Omental fat pad (tissue), 4 donors: Measurements from ENCODE around the gene NFIA. TPM values are rescaled to one million over a fixed set of nuclear protein-coding genes. Genes with fewer than 3 reads are reported as not detected.

Source experiments
- ATAC-seq: fragments of 150-250 bp; one replicate; pipeline ENCODE4 v1.9.1; 2016; ENCODE audit warnings: mild to moderate bottlenecking, moderate library complexity; ENCODE audit not compliant: low FRiP score
- DNase-seq: peaks from one replicate; pipeline ENCODE4 v3.0.0-alpha.2; 2019; ENCODE audit warnings: low spot score
- CTCF ChIP-seq, 3 donors: fragments of 450-650 bp; IDR thresholded peaks; one replicate each; pipeline ENCODE4 v1.5.1; 2016 to 2017; ENCODE audit warnings: antibody characterized with exemption in 3 of 3, mild to moderate bottlenecking in 3 of 3, moderate library complexity in 2 of 3
- total RNA-seq, 4 donors: library from RNA; depleted of rRNA; stranded (reverse); fragments of >200 nt; gene quantifications; one replicate each; pipeline ENCODE4 v1.1.0, GENCODE V29; 2016

The NFIA gene
- total RNA-seq, 4 donors from 2014 or later: 61.1 to 159 (median 77.5) TPM

DNA sequence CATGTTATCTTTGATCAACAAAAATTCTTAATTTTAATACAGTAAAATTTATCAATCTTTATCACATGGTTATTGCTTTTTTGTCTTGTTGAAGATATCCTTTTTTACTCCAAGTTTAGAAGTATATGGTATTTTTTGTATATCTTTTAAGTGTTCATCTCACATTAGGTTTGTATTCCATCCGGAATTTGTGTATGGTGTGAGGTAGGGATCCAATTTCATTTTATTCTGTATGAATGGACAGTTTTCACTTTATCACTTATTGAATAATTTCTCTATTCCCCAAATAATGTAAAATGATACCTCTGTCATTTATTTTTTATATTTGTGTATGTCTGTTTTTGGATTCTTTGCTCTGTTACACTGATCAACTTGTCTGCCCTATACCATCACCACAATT, 25.3 kb downstream of the NFIA start:
- DNase-seq (no peak), ATAC-seq (no peak)
- no peak for TF ChIP-seq CTCF (IDR thresholded peaks at IDR 0.05)

- no peak for TF ChIP-seq CTCF (IDR thresholded peaks at IDR 0.05)
- no peak for ATAC-seq
- DNase-seq: no peak
Observed at GRCh38 chr1:61109158-61109557, 26.8 kb downstream of the NFIA start.

DNA sequence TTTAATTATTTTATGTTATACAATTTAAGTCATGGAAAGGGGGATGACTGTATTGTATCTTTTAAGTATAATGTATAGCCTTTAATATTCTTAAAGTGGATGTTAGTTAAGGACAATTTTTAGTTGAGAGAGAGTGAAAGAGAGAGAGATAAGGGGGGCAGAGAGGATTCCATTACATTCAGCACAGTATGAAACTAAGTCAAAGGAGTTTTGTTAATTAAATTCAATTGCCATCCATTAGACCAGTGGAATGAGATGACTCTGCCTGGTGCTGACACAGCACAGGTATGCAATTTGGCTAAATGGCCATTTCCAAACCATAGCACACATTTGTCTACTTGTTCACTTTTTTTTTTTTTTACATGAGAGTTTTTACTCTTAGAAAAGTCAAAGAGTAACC, 27.5 kb downstream of the NFIA start:
- no peak for DNase-seq
- no peak for ATAC-seq
- no peak for TF ChIP-seq CTCF (IDR thresholded peaks at IDR 0.05)

DNA sequence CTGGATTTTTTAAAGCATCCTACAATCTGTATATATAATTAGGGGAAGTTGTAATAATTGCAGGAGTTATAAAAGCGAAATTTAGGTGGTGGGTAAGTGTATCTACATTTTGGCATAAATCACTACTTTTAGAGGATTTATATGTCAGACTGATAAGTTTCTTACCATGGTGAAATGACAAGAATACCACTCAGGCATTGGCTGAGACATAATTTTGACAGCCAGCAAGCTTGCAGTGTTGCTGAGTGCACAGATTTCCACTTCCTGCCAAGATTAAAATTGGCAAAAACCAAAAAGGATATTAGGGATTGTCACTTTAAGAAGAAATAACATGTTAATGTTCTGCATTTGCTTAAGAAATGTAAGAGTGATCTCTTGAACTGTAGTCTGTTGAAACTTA, 28.2 kb downstream of the NFIA start:
- no peak for DNase-seq
- TF ChIP-seq CTCF (IDR thresholded peaks at IDR 0.05): no peak
- no peak for ATAC-seq

DNA sequence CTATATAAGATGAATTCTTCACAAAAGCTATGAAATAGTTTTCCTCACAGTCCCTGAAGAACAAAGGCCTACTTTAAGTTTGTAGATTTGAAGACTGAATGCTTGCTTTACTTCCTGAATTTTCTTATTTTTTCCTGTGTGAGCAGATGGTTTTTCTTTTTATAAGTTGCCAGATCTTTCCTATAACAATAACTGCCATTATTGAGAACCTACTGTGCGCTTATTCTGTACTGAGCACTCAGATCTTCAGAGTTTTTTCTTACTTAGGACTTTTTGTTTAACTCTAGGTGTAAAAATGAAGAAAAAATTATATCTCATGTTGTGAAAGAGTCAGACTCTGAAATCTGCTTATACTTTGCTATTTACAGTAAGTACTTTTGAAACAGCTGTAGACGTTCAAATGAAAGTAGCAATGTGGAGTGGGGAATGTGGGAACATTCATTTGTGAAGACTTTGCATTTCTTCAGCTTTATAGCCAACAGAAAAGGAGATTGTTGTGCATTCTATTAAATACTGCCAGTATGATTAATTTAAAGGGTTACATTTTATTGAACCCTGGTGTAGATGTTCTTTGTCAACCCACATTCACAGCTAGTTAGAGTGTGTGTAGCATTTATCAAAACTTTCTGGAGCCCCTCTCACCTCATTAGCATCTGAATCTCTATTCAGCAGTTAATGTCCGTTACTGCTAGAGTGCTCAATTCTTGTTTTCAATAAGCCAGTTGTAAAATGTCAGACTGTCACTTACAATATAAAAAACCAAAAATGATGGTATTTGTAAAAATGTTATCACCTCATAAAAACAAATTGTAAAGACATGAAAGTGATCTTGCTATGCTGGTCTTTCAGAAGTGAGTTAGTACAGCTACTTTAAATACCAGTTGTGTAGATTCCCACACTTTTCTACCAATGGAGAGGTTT, 29.0 kb downstream of the NFIA start:
- no peak for ATAC-seq
- DNase-seq: no peak
- TF ChIP-seq CTCF (IDR thresholded peaks at IDR 0.05): no peak

DNA sequence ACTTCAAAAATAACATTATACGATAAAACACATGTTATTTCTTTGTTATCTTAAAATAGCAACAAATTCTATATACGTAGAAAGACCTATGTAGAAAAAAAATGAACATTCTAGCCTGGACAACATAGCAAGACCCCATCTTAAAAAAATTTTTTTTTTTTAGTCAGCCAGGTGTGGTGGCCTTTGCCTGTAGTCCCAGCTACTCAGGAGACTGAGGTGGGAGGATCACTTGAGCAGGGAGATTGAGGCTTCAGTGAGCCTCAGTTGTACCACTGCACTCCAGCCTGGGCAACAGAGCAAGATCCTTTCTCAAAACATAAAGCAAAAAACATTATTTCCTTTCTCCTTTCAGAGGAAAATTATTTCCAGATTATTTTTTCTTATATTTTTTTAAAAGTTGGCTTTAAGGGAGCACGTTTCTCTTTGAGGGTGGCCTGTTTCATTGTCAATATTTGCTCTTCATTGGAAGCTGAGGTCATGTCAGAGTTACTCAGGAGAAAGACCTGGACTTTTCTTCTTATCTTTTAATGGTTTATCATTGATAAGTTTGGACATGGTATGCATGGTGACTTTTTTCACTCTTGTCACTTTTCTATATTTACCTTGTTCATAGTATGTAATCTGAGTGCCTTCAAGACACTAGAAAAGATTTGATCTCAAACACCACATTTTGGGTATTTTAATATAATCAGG, 32.0 kb downstream of the NFIA start:
- DNase-seq: no peak
- TF ChIP-seq CTCF (IDR thresholded peaks at IDR 0.05): no peak
- ATAC-seq: no peak
